Measurements from ENCODE around the gene PDE9A. TPM values are rescaled to one million over a fixed set of nuclear protein-coding genes. Genes with fewer than 3 reads are reported as not detected.

The PDE9A gene
- total and polyA plus RNA-seq, 2 of the 4 experiments (the other 2 are of a cell fraction): 0.89 to 0.90 TPM

- no peak overlapping the region for H2AFZ ChIP-seq (replicated peaks; ENCODE audit: low read length, poor library complexity)
- no peak overlapping the region for H3K18ac ChIP-seq (ENCODE audit: low read depth, low read length)
- no peak overlapping the region for H3K4me2 ChIP-seq (ENCODE audit: low read depth, low read length)
- no peak overlapping the region for H2BK5ac ChIP-seq (ENCODE audit: low read depth, low read length, poor library complexity, severe bottlenecking)
- H3K9me1 ChIP-seq (ENCODE audit: insufficient read depth, low read length): no peaks in the 10 kb centered on the region
- H3K56ac ChIP-seq (ENCODE audit: extremely low read depth, insufficient read depth, low read length): no peak overlapping the region
- H2AK9ac ChIP-seq (replicated peaks; ENCODE audit: low read depth, low read length, poor library complexity): no peak overlapping the region
- CTCF ChIA-PET: no interaction called here
- no TSS peak for BruUV-seq (replicated peaks)
- H4K20me1 ChIP-seq (ENCODE audit: insufficient read depth, low read length): no peaks in the 10 kb centered on the region
- TF ChIP-seq RAD21 (IDR thresholded peaks at IDR 0.05; ENCODE audit: low read length) (no peak), RCOR1 (IDR thresholded peaks at IDR 0.05; ENCODE audit: insufficient replicate concordance, low read length) (no peak), MAFK (IDR thresholded peaks at IDR 0.05; ENCODE audit: low read depth, low read length) (no peak), CHD1 (IDR thresholded peaks at IDR 0.05; ENCODE audit: low read depth, low read length) (no peak), MAZ (IDR thresholded peaks at IDR 0.05; ENCODE audit: borderline replicate concordance, low read depth, low read length) (no peak), POLR2A (IDR thresholded peaks at IDR 0.05; ENCODE audit: low read depth, low read length) (no peak), FOS (IDR thresholded peaks at IDR 0.05; ENCODE audit: low read depth, low read length) (no peak), RFX5 (IDR thresholded peaks at IDR 0.05; ENCODE audit: low read depth, low read length) (no peak)
- TF ChIP-seq, protein P1, sequence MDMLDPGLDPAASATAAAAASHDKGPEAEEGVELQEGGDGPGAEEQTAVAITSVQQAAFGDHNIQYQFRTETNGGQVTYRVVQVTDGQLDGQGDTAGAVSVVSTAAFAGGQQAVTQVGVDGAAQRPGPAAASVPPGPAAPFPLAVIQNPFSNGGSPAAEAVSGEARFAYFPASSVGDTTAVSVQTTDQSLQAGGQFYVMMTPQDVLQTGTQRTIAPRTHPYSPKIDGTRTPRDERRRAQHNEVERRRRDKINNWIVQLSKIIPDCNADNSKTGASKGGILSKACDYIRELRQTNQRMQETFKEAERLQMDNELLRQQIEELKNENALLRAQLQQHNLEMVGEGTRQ (IDR thresholded peaks at IDR 0.05; ENCODE audit: low read depth, low read length): no peak
- H3K36me3 ChIP-seq (ENCODE audit: control insufficient read depth, insufficient read depth, low read length): no peaks in the 10 kb centered on the region
- no peak overlapping the region for H4K5ac ChIP-seq (ENCODE audit: low read depth, low read length)
- no peak overlapping the region for H3K14ac ChIP-seq (replicated peaks; ENCODE audit: low read depth, low read length)
- H3K79me1 ChIP-seq (ENCODE audit: low read depth in 1 of 2, low read length in 2 of 2): no peaks in the 10 kb centered on the region
- no peak overlapping the region for H3K23ac ChIP-seq (ENCODE audit: low read depth, low read length)
- no peak overlapping the region for H2BK120ac ChIP-seq (ENCODE audit: low read depth, low read length)
- H3K4me1 ChIP-seq (ENCODE audit: control insufficient read depth, insufficient read depth, low read length): no peaks in the 10 kb centered on the region; the same call in 1 of the 2 replicates
- no peaks in the 10 kb centered on the region for H3K27me3 ChIP-seq (ENCODE audit: control insufficient read depth, insufficient read depth, low read length)
- H2AK5ac ChIP-seq (ENCODE audit: low read depth, low read length): no peak overlapping the region
- no peak overlapping the region for H3K4ac ChIP-seq (ENCODE audit: low read depth, low read length)
- intact Hi-C loops (cut with micrococcal nuclease) (no loop called here), dilution Hi-C loops (cut with HindIII; ENCODE audit: low sequenced_read_pairs, unreplicated experiment) (no loop called here), in situ Hi-C loops (cut with MboI; ENCODE audit: low sequenced_read_pairs) (no loop called here)
- WGBS, 2 experiments (ENCODE audit: extremely low coverage in 2 of 2, insufficient read length in 1 of 2): 80% methylated on average over 5 of the region's 6 CpGs; no CpG with 5 or more reads in 1 of the 2 experiments
- ATAC-seq (ENCODE audit: low read depth) (no peak), DNase-seq (no peak)
- no peak overlapping the region for H4K8ac ChIP-seq (ENCODE audit: low read depth in 2 of 2, low read length in 2 of 2)
- POLR2A ChIA-PET (ENCODE audit: unreplicated experiment): no interaction called here
- H2BK20ac ChIP-seq (ENCODE audit: low read depth, low read length): no peak overlapping the region
- H3K9me3 ChIP-seq (ENCODE audit: control insufficient read depth, insufficient read depth, low read length): no peaks in the 10 kb centered on the region; the same call in 1 of the 2 replicates
- H3K4me3 ChIP-seq (ENCODE audit: insufficient read depth, low read depth, low read length): no peak overlapping the region
- H4K91ac ChIP-seq (ENCODE audit: insufficient read depth, low read depth, low read length): no peak overlapping the region
- no peak overlapping the region for H3K27ac ChIP-seq (ENCODE audit: insufficient read depth, low read length)
- no peak overlapping the region for H2BK15ac ChIP-seq (ENCODE audit: low read depth, low read length)
- H3K9ac ChIP-seq (ENCODE audit: low read depth, low read length): no peak overlapping the region
Observed at GRCh38 chr21:42690586-42690985, 37.2 kb downstream of the PDE9A start.
